Frontal cortex (tissue), 4 donors: ENCODE results near the gene PBX1. TPM values are rescaled to one million over a fixed set of nuclear protein-coding genes. Genes with fewer than 3 reads are reported as not detected.

Experiments
- DNase-seq, 2 donors: peaks; one replicate each; pipeline ENCODE4 v3.0.0; 2012; ENCODE audit warnings: low spot score in 2 of 2
- FAIRE-seq: peaks from 2 replicates; lab custom pipeline; 2012; peaks lifted over from hg19 to GRCh38; lab: Jason Lieb, UNC
- total RNA-seq: library from RNA; depleted of rRNA; stranded (reverse); fragments of >200 nt; gene quantifications from one replicate; pipeline ENCODE4 v1.2.3, GENCODE V29; 2014
- donor health status: control.
- donor health status: control.
- donor health status: control.

The PBX1 gene
- total RNA-seq, 1 donor from 2014 or later, result 197 TPM

DNA sequence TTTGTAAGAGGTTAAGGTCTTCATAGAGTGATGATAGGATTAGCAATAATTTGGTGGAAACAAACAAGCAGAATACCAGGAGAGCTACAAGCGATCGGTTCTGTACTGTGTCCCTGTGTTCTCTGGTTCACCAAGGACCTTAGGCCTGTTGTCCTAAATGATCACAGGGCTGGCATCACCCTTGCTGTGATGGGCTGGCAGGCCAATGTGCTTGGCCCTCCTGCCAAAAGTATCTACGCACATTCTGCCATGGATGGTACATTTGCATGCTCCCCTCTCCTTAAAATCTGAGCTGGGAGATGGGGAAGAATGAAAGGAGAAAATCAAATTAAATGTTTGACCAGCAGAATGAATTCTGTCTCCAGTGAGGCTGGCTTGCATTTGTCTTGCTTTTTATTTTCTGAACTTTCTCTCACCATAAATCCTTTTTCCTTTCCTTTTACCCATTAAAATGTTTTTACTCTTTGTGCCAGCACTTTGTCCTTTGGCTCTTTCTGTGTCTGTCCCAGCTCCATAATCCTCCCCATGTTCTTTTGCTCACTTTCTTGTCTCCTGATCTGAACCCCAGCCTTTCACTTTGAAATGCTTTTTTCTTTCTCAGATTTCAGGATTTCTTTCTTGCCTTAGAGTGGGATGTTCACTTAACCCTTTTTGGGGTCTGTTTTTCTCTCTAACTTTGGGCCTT, 51.7 kb downstream of the PBX1 start:
- DNase-seq, result no peak
- no peak for FAIRE-seq

DNA sequence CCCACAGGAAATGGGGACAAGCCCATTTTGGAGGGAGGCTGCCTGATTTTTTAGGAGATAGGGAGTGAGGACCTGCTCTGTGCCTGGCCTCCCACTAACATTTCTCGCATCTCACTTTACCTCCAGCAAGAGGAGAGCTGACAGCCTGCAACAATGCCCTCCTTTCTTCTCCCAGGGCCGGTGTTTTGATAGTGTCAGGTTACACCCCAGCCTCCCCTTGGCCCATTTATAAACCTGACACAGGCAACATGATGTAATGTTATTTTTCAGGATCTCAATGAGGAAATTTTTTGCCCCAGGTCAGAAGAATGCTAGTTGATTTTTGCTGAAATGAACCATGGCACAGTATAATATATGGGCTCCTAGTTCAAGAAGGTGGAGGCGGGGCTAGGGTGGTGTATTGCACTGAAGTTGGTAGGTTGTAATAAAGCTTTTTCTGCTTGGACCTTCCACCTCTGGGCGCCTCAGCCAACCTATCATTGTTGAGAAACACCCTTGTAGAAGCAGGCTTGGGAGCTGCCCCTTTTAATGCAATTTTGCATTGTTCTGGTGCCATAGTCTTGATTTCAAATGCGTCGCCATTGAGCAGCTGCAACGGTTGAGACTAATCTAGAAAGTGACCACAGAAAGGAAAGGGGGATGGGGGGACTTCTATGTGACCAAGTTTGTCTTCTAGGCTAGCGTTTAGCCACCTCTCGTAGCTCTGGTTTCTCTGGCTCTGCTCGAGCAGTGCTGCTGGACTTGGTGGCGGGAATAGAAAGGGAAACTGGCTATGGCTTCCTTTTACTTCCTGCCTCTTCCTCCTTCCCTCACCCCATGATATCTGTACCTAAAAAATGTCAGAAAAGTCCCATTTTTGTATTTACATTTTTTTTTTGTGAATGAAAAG, 53.0 kb downstream of the PBX1 start:
- FAIRE-seq (no peak), DNase-seq (no peak)

DNA sequence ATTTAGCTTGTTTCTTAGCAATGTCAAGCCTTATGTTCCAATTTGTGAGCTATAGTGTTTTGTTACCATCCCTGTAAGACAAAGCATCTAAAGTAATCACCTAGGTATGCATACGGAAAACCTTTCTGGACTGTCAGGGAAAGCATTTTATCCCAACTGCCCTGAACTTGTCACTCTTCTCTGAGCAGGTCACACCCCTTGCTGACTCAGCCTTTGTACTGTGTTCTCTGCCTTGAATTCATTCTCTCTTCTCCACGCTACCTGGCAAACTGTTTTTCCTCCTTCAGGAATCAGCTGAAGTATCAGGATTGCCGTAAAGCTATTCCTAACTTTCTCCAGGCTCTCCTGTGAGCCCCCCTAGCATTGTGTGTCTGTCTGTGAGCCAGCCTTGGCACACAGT, 54.2 kb downstream of the PBX1 start:
- FAIRE-seq, result no peak
- no peak for DNase-seq

DNA sequence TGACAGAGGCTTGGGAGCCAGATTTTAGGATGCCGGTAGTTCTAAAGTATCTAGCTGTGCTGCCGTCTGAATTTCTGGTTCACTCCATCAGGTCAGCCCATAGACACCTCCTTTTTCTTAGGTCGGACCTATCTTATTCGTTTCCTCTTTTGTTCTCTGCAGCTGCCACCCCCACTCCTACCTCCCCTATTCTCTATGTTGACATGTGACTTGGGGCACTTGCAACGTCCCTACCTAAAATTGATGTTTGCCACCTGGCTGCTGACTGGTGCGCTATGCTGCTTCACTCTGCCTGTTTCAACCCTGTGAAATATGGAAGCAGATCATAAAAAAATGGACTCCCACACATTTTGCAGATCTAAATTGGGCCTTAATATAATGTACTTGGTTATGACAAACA, 55.3 kb downstream of the PBX1 start:
- DNase-seq, result no peak
- no peak for FAIRE-seq

DNA sequence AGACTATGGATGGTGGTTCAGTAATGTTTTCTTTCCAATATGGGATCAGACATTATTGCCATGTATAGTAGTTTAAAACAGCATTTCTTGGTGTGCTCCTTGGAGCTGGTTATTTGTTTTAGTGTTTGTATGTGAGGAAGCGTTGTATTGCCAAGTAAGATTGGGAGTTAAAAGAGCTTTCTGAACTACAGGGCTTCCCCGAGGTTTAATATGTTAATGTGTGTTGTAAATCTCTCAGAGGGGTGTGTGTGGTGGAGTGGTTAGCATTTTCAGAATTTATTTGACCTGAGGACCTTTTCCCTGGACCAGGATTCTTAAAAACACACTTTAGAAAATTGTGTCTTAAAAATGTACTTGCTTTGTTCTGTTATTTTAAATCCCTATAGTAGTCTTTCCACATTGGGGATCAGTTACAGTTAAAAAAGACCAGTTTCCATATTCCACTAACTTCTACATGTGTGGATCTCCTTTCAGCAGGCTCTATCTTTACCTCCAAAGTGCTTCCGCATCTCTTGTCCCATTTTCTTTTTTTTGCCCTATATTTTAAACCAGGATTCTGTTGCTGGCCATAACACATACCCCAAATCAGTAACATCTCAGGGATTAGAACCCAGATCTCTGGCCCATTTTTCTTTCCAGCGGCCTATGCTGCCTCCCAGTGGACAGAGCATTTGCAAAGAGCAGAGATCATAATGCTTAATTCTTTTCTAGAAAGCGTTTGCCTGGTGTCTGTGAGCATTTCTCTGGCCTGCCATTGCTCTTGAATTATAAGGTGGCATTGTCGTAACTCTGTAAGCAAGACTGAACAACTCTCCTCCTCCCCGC, 58.6 kb downstream of the PBX1 start:
- FAIRE-seq (no peak), DNase-seq (no peak)

DNA sequence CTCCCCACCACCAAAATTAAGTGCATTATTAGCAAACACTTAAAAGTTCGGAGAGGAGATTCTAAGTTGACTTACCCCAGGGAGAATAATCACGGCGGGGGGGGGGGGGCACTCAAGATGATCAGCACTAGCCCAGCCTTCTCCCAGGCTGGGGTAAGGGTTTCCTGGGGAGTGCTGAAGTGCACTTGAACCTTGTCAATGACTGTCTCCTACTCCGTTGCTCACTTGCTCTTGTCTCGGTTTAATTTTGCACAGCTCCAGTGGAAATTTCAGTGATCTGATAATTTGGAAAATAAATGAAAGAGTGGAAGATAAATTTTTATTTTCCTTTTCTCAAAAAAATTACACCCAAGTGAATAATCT, 59.2 kb downstream of the PBX1 start:
- no peak for FAIRE-seq

DNA sequence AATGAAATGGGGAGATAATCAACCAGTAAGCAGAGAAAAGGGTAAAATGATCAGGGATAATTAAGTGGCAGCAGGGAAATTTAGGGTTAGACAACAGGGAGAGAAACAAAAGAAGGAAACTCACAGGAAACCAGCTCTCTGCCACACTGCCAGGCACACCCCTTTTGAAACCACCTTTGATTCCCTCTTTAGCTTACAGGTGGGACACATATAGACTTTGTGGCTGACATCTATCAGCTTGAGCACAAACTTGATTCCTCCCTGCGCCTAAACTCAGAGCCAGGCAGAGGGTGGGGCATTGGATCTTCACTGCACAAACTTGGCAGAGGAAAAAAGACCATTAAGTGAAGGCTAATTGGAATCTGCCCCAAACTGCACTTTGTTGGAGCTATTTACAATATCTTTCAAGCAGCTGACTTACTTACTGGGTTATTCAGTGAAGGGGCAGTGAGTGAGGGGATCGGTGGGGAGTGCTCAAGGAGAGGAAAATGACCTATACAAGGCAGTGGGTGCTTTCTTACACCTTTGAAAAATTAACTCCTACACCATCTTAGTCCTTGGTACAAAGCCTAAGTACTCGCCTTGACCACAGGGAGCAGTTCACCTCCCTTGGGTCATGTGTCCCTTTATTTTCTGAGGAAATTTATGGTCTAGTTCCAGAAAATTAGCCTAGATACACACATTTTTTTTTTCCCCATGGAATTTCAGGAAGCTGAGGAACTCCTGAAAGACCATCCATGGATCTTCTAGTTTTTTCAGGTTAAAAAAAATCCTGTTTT, 60.2 kb downstream of the PBX1 start:
- FAIRE-seq, result no peak
- no peak for DNase-seq

More for the DNA sequence above, 59.2 kb downstream of the PBX1 start:
- DNase-seq, result no peak

DNA sequence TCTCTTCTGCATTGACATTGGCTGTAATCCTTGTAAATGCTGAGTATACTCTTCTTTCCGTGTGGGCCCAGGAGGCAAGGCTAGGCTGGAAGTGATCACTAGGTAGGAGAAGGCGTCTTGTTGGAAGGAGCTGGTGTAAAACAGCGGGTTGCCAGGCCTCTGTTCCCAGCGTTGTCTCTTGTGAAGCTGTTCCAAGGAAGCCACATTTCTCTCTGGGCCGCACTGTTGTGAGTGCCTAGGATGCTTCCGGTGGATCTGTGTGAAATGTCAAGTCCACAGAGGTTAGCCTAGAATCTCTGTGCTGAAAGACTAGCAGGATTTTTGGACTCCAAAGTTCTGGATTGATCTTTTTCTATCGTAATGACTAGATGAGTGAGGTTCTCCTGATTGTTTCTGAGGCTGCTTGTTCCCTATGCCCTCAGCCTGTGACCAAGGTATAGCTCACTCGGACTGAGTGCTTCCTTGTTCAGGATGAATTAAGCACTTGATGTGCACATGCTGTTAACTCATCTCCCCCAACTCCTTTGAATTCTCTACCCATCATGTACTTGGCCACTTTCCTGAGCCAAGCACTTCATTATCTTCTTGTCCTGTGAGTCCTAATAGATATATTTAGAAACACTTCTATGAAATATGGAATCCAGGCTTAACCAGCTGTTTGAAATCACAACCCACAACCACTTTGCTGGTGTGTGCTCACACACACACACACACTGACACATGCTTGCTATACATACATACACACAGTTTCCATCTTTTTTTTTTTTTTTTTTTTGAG, 63.3 kb downstream of the PBX1 start:
- FAIRE-seq (no peak), DNase-seq (no peak)

DNA sequence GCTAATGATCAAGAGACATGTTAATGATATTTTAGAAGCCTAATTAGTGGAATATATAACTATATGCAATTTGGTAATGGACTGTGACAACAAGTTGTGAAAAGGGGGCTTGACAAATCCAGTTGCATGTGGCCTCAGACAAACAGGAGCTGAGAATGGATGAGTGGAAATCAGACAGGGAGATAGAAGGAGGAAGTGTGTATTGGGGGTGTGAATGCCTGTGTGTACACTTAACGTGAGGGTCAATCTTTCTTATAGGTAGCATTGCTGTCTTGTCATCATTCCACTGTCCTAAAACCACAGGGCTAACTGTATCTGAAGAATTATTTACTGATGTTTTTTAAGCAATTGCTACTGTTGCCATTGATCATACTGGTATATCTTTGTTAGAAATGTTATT, 64.8 kb downstream of the PBX1 start:
- no peak for DNase-seq
- FAIRE-seq, result no peak

DNA sequence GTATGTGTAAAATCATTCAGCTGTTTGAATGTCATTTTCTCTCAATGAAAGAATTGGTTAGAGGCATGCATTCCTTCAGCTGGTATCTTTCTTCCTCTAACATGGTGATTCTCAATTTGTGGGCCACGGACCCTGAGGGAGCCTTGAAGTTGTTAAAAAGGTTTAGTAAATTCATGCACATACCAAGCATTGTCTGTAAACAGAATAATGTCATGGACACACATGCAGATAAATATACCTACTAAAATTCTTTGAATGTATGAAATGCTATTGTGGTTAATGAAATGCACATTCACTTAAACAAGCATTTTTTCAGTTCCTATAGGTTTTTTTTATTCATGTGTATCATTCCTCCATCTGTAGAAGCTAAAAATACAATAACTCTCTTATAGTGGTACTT, 65.4 kb downstream of the PBX1 start:
- DNase-seq, result no peak
- FAIRE-seq, result no peak

DNA sequence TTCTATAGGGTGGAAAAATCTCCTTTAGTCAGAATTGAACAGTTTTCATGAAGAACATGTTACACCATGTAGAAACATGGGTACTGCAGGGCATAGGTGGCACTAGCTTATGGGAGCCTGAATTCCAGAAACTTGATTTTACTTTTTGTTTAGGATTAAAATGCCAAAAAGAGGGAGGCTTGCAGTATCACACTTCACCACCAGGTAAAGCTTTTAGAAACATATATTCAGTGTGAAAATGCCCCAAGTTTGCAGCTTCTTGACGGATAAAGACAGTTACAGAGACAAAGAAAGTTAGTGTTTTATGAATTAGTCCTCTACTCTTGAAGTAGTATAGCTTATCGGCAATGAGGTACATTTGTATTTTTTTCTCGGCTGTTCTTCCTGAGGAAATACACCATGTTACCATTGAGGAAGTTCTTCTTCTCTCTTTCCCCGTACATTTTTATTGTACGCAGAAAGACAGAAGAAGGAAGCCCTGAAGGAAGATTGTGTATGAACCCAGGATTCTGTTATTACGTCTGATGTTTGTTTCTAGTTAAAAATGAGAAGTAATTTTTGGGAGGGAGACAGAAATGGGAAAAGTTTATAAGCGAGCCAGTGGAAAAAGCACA, 66.1 kb downstream of the PBX1 start:
- no peak for DNase-seq
- no peak for FAIRE-seq

DNA sequence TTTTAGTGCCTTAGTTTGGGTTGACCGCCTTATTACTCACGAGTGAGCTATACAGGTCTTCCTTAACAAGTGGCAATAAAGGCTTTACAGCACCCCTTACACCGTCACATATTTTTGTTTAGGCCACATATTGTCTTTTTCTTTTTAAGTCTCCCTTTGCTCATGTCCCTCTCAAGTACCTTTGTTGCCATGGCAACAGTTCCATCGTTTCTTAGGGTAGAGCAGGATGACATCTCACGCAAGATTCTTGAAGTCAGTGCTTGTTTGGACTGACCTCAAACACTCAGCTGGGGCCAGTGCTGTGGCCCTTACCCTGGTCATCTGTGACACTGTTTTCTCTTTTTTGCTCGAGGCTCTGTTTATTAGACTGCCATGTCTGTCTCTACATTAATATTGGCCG, 69.8 kb downstream of the PBX1 start:
- DNase-seq, result no peak
- no peak for FAIRE-seq

DNA sequence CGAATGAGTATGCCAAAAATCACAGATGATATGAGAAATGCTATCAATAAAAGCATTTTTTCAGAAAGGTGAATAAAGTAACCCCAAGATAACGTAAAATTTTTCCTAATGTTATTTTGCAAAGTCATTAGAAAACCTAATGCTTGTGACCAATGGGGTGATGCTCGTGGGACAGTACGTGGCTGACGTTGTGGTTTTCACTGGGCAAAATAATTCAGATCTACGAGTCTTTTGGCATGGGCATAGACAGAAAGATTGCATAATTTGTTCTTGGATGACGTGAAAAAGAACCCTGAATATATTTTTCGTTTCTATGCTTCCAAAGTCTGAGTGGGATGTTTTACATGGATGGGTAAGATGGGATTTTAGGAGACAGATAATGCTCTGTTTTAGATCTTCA, 71.0 kb downstream of the PBX1 start:
- FAIRE-seq (no peak), DNase-seq (no peak)

DNA sequence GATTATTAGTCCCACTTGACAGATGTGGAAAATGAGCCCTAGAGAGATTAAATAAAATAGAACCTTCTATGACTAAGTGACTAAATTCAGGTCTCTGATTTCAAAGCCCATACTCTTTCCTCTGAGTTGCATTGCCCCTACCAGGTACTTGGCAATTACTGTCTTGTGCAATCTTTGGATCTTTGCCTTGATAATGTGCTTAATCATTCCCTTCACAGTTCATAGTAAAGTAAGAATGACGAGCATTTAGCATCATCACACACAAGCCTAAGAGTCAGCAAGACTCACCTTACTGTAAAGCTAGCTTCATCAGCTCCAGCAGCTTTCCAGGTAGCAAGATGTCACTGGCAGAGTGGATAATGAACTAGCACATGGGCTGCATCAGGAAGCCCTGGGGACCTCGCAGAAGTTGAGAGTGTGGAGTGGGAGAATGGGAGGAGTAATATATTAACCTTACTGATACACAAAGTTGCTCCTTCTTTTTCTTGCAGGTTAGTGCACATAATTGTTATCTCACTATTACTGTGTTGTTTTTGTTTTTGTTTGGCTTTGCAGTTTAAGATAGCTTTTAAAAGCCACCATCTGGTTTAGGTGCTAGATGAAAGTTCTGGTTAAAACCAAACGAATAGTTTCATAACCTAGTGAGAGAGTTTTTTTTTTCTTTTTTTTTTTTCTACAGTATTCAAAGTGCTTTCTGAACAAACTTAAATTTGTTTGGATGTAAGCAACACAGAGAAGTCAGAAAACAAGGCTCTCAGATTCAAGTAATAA, 71.8 kb downstream of the PBX1 start:
- DNase-seq, result no peak
- FAIRE-seq, result no peak

DNA sequence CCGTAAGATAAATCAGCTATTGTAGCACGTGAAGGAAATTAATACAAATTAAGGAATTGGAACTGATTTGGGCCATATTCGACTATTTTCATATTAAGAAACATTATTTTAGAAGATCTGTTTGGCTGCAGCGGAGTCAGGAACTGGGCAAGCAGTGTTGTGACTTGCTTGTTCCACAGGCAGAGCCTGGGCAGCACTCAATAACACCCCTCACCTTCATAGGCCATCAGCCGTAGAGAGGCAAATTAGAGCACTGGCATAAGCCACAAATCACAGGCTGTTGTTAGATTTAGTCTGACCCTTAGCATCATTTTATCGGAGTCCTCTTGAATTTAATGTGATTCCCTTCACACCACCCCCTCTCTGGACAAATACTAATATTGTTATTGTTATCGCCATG, 72.8 kb downstream of the PBX1 start:
- DNase-seq (no peak), FAIRE-seq (no peak)

DNA sequence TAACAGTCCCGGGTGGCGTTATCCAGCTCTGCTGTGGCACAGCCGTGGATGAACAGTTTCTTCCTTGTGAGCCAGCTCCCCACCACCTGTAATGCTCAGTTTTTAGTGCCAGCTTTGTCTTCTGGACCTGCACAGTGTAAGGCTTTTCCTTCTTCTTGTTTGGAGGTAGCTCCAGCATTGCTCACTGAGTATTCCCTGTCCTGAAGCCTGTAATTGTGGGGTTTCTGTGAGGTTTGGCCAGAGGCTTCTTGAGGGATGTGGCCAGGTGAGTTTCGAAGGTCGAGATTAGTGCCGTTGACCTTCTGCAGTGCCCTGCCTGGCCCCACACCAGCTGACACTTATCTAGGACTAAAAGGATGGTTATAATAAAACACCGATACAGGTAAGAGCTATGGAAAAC, 75.0 kb downstream of the PBX1 start:
- FAIRE-seq (no peak), DNase-seq (no peak)

DNA sequence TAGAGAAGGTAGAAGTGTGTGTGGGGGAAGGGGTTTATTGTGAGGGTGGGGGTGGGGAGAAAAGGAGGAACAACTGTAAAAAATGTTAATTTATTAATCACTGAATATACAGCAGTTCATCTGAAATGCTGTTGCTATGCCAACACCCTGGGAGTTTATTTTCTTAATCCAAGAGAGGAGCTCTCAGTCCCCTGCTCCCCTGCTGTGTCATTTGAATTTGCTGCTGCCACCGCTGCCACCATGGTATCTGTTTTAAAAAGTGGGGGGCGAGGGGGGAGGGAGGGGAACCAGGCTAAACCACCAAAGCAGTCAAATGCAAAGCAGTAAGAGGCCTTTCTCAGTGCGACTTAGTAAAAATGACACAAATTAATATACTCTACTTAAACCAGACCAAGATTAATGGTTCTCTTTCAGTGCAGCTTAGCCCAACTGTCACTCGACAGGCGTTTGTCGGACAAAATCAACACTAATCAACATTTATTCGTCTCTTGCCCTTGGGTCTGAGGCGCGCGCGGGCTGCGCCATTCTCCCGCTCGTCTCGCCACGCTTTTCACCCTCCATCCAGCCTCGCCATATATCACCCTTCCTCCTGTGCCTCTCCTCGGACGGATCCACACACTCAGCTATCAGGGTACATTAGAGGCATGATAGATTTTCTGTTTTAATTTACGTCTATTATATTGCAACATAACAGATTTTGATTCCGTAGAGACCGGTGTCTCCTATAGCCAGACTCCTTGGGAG, 76.2 kb downstream of the PBX1 start:
- no peak for FAIRE-seq

More for the DNA sequence above, 76.2 kb downstream of the PBX1 start:
- no peak for DNase-seq
